HG03442 (cell line): ENCODE data around the gene ADAM12.

Source experiments
- ATAC-seq: cut with Tn5 transposase; IDR thresholded peaks from one replicate; pipeline ENCODE4 v1.9.1; 2021; ENCODE audit warnings: mild to moderate bottlenecking, moderate library complexity; ENCODE audit not compliant: unreplicated experiment

ADAM12 gene

GRCh38 chr10:126126023-126126422 lies 262.3 kb downstream of the ADAM12 start:
- no peak for ATAC-seq

- no peak for ATAC-seq
Measured at GRCh38 chr10:126124668-126125349, 263.5 kb downstream of the ADAM12 start.

- ATAC-seq: no peak
Measured at GRCh38 chr10:126124046-126124445, 264.2 kb downstream of the ADAM12 start.

GRCh38 chr10:126123466-126123865 lies 264.8 kb downstream of the ADAM12 start:
- no peak for ATAC-seq

GRCh38 chr10:126122881-126123280 lies 265.4 kb downstream of the ADAM12 start:
- ATAC-seq: no peak

GRCh38 chr10:126119599-126119998 lies 268.7 kb downstream of the ADAM12 start:
- no peak for ATAC-seq

- ATAC-seq: no peak
Measured at GRCh38 chr10:126118476-126118875, 269.8 kb downstream of the ADAM12 start.

GRCh38 chr10:126117196-126117595 lies 271.1 kb downstream of the ADAM12 start:
- no peak for ATAC-seq

- no peak for ATAC-seq
Measured at GRCh38 chr10:126115886-126116285, 272.4 kb downstream of the ADAM12 start.

GRCh38 chr10:126114884-126115555 lies 273.3 kb downstream of the ADAM12 start:
- ATAC-seq: no peak

GRCh38 chr10:126111516-126111915 lies 276.8 kb downstream of the ADAM12 start:
- no peak for ATAC-seq

GRCh38 chr10:126110489-126111180 lies 277.6 kb downstream of the ADAM12 start:
- ATAC-seq: no peak

GRCh38 chr10:126109893-126110292 lies 278.4 kb downstream of the ADAM12 start:
- ATAC-seq: no peak

GRCh38 chr10:126108693-126109092 lies 279.6 kb downstream of the ADAM12 start:
- no peak for ATAC-seq

- ATAC-seq: no peak
Measured at GRCh38 chr10:126104767-126105166, 283.5 kb downstream of the ADAM12 start.

- no peak for ATAC-seq
Measured at GRCh38 chr10:126102636-126103035, 285.6 kb downstream of the ADAM12 start.

GRCh38 chr10:126101736-126102135 lies 286.5 kb downstream of the ADAM12 start:
- ATAC-seq: peak; percentile 98

- no peak for ATAC-seq
Measured at GRCh38 chr10:126101325-126101724, 287.0 kb downstream of the ADAM12 start.

- no peak for ATAC-seq
Measured at GRCh38 chr10:126099366-126099765, 288.9 kb downstream of the ADAM12 start.

GRCh38 chr10:126098226-126098581 lies 290.1 kb downstream of the ADAM12 start:
- ATAC-seq: no peak

- no peak for ATAC-seq
Measured at GRCh38 chr10:126097558-126098225, 290.6 kb downstream of the ADAM12 start.

GRCh38 chr10:126094537-126094936 lies 293.7 kb downstream of the ADAM12 start:
- no peak for ATAC-seq
